ENCODE measurements around the gene C22orf15.
"Not testable (repeated sequence)": the region's sequence is repeated elsewhere in the genome, so short reads cannot be mapped to it uniquely, and the experiment has no call there.

The C22orf15 gene, protein sequence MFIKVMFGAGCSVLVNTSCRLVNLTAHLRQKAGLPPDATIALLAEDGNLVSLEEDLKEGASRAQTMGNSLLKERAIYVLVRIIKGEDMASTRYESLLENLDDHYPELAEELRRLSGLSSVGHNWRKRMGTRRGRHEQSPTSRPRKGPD
- total RNA-seq, result 0.31 to 0.81 reads per million in 2 donors

DNA sequence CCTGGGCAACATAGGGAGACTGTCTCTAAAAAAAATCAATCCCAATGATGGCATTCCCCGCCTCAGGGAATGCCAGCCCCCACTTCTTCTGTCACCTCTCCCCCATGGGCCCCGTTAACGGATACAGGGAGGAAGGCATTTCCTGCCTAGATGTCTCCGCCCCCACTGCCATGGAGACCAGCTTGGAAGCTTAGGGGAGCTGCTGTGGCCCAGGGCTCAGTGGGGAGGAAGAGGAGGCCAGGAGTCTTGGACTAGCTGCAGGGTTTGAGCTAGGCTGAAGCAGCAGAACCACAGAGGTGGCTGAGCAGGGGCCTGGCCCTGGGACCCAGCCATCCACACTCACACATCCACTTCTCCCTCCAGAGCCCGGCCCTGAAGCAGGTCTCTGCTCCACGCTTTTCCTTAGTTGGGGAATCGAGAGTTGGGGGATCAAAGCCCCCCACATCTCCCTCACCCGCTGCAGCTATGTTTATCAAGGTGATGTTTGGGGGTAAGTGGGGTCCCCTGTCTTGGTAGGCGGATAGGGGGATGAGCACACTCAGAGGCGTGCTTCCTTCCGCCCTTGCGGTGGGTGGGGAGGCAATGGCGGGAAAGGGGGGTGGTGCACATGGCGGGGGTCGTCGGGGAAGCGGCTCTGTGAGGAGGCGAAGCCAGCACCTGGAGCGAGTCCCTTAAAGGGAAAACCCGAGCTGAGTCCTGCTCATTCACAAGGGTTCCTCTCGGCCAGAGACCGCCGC lies at the start of gene C22orf15:
C22orf15 (plus strand) TSS at position 149 of the 737 bp plus-strand sequence; CDS start at position 466, 317 bp downstream.
- no peak for DNase-seq

DNA sequence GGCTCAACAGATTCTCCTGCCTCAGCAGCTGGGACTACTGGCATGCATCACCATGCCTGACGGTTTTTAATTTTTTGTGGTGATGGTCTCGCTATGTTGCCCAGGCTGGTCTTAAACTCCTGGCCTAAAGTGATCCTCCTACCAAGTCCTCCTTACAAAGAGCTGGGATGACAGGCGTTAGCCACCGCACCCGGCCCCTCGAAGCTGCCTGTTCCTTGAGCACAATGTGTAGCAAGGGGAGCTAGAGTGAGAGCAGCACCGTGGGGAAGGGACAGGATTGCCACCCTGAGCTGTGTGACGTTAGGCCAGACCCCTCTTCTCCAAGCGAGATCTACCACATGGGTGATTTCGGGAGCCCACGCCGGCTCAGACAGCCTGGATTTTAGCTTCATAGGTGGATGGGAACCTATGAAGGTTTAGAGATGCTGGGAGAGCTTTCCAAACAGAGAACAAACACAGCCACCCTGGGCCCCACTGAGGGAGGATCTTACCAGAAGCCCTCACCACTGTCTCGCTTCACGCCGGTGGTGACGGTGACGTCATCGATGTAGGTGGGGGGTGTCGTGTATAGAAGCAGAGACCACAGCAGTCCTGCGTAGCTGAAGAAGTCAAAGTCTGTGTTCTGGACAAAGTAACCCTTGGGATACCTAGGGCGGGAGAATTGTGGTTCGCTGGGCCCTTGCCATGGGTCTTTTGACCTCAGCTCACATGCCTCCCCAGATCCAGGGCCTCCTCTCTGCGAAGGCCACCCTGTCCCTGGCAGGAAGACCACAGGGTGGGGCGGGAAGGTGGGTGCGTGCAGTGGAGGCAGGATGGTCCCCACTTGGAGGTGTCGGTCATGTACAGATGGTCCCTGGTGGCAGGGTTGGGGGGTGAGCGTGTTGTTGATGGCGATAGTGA lies 48.8 kb upstream of the C22orf15 start:
- DNase-seq, result no peak

DNA sequence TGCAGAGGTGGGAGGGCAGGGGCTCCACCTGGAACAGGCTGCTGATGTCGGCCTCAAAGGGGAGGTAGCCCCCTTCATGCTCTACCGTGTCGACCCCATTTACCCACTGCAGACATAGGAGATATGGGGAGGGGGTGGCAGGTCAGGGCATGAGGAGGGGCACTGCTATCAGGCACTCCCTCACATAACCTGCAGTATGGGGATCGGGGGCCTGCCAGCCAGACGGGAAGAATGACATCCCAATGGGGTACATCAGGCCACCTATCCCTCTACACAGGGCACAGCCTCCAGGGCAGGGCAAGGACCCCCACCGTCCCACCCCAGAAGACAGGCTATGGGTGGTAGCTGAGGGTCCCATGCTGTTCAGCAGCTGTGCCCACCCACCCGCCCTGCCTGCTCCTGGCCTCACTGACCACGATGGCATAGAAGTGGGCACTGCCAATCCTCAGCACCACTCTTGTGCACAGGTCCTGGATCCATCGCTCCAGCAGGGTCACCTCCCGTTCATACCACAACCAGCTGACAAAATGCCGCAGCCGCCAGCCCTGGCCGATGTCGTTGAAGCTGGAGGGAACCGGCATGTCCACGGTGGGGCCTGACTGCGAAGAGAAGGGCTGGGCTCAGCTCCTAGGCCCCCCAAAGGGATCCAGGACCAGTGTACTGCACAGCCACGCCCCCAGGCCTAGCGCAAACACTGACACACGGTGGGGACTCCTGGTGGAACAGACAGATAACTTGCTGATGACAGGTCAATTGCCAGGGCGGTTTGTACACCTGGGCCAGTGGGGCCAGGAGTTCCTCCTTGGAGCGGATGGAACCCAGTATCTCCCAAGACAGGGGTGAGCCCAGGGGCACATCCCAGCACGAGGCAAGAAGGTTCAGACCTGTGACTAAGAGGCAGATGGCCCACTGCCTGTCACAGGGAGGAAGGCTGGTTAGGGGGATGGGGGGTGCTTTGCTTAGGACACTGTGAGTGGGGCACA lies 47.9 kb upstream of the C22orf15 start:
- DNase-seq, result no peak

GRCh38 chr22:23715806-23716375 lies 46.9 kb upstream of the C22orf15 start:
- no peak for DNase-seq

- DNase-seq, result peak; percentile 60 to 91 (median 76)
Measured at GRCh38 chr22:23716811-23717801, 45.7 kb upstream of the C22orf15 start.

DNA sequence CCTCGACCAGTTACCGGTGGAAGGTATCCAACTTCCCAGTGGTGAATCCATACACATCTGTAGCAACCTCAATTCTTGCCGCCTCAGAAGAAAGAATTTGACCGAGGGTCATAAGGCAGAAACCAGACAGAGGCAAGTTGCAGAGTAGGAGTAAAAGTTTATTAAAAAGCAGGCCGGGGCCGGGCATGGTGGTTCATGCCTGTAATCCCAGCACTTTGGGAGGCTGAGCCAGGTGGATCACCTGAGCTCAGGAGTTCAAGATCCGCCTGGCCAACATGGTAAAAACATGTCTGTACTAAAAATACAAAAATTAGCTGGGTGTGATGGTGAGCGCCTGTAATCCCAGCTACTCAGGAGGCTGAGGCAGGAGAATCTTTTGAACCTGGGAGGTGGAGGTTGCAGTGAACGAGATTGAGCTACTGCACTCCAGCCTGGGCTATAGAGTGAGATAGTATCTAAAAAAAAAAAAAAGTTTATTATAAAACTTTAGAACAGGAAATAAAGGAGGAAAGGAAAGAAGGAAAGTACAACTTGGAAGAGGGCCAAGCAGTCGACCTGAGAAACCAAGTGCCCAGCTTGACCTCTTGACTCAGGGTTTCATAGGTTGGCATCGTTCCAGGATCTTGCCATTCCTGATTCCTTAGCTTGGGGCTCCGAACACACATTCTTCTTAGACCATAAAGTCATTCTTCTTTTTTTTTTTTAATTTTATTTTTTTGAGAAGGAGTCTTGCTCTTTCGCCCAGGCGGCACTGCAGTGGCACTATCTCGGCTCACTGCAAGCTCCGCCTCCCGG lies 44.2 kb upstream of the C22orf15 start:
- DNase-seq, result no peak

DNA sequence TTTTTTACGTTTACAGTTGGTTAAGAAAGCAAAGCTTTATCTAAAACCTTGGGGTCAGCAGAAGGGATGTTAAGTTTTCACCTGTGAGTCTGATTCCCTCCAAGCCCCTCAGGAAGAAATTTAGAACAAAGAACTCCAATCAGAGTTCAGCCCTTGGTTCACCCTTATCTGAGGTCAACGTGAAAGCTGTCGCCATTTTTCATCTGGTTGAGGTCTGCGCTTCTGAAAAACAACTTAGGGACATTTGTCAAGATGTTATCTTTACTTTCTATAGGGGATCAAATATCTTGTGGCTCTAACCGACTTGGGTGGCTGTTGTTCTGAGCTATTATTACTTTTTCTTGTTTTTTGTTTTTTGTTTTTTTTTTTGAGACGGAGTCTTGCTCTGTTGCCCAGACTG lies 41.9 kb upstream of the C22orf15 start:
- peak in 1 of 5 experiments; percentile 20 for DNase-seq

GRCh38 chr22:23722160-23722559 lies 40.6 kb upstream of the C22orf15 start:
- DNase-seq, result no peak

DNA sequence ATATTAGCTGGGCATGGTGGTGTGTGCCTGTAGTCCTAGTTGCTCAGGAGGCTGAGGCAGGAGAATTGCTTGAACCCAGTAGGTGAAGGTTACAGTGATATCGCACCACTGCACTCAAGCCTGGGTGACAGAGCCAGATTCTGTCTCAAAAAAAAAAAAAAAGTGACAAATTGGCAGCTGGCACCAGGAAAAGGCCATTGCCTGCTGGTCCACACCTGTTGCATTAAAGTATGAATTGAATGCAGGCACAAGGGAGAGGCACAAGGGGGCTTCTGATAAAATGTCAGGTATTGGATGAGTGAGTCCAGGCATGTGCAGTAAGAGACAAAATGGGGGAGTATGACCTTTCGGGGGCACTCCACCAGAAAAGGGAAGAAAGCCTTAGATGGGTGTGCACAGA lies 40.1 kb upstream of the C22orf15 start:
- DNase-seq, result no peak

- not testable (repeated sequence) for DNase-seq
Measured at GRCh38 chr22:23728108-23728507, 34.7 kb upstream of the C22orf15 start.

GRCh38 chr22:23737696-23738095 lies 25.1 kb upstream of the C22orf15 start:
- DNase-seq, result no peak

GRCh38 chr22:23742505-23743264 lies 20.1 kb upstream of the C22orf15 start:
- no peak for DNase-seq

GRCh38 chr22:23743303-23743705 lies 19.5 kb upstream of the C22orf15 start:
- DNase-seq, result no peak

- DNase-seq, result no peak
Measured at GRCh38 chr22:23744001-23744400, 18.8 kb upstream of the C22orf15 start.

DNA sequence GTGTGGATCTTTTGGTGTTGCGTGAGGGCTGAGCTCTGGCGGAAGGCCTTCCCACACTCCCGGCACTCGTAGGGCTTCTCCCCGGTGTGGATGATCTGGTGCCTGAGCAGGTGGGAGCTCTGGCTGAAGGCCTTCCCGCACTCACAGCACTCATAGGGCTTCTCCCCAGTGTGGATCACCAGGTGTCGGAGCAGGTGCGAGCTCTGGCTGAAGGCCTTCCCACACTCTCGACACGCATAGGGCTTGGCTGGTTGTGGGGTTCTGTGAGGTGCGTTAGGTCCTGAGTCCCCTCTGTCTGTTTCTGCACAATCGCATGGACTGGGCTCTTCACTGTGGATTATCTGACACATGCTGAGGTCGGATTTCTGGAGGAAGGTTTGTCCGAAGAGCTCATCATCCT lies 18.3 kb upstream of the C22orf15 start:
- no peak for DNase-seq

DNA sequence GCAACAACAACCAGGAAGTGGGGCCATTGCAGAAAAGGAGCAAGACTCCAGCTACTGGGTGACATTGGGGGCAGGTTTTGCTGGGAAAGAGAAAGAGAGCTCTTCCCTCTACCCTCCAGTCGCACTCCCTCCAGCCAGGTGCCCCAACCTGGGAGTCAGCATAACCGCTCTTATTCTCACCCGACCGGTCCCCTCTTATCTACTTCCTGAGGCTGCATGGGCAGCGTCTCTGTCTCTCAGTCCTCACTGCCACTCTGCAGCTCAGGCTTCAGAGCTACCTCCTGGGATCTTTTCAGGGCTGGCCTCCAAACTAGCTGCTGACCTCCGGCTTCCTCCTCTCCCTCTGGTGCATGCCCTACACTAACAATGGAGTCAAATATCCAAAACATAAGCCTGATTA lies 17.0 kb upstream of the C22orf15 start:
- no peak for DNase-seq

GRCh38 chr22:23749841-23750301 lies 12.9 kb upstream of the C22orf15 start:
- no peak for DNase-seq

- DNase-seq, result no peak
Measured at GRCh38 chr22:23750367-23750713, 12.4 kb upstream of the C22orf15 start.
